GM19395 (cell line): ENCODE data around the gene ORAI1.
"Not testable (repeated sequence)": the region's sequence is repeated elsewhere in the genome, so short reads cannot be mapped to it uniquely, and the experiment has no call there.

Experiments
- ATAC-seq: cut with Tn5 transposase; IDR thresholded peaks from one replicate; pipeline ENCODE4 v1.9.1; 2021; ENCODE audit warnings: mild to moderate bottlenecking, moderate library complexity; ENCODE audit not compliant: unreplicated experiment

ORAI1 gene

GRCh38 chr12:121641343-121641630 lies 15.0 kb downstream of the ORAI1 start:
- no peak for ATAC-seq

- ATAC-seq: no peak
Observed at GRCh38 chr12:121648458-121649028, 22.2 kb downstream of the ORAI1 start.

- ATAC-seq: no peak
Observed at GRCh38 chr12:121649322-121649721, 23.0 kb downstream of the ORAI1 start.

DNA sequence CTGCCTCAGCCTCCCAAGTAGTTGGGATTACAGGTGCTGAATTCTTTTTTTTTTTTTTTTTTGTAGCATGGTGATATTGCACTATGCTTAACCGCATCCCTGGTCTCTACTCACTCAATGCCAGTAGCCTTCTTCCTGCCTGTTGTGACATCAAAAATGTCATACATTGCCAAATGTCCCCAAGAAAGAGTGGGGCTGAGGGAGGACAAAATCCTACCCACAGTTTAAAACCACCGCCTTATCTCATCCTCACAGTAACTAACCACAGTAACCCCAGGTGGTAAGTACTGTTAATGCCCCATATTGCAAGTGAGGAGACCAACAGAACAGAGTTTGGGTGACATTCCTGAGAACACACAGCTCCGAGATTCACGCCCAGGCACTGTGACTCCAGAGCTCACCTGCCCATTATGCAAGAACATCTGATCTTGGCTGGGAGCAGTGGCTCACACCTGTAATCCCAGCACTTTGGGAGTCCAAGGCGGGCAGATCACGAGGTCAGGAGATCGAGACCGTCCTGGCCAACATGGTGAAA lies 23.6 kb downstream of the ORAI1 start:
- no peak for ATAC-seq

GRCh38 chr12:121651320-121651719 lies 25.0 kb downstream of the ORAI1 start:
- no peak for ATAC-seq

GRCh38 chr12:121652767-121653497 lies 26.6 kb downstream of the ORAI1 start:
- ATAC-seq: no peak

GRCh38 chr12:121653999-121654398 lies 27.7 kb downstream of the ORAI1 start:
- ATAC-seq: no peak

DNA sequence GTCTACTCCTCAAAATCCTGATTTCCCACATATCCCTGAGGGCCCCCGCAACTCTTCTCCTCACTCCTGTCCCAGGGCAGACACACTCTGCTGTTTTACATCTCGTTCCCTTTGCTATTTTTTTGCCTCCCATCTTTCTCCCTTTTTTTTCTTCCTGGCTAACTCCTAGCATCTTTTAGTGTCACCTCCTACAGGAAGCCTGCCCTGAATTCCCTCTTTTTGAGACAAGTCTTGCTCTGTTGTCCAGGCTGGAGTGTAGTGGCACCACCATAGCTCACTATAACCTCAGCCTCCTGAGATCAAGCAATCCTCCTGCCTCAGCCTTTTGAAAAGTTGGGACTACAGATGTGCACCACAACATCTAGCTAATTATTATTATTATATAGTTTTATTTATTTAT lies 29.8 kb downstream of the ORAI1 start:
- no peak for ATAC-seq

- ATAC-seq: no peak
Observed at GRCh38 chr12:121657305-121658008, 31.1 kb downstream of the ORAI1 start.

- not testable (repeated sequence) for ATAC-seq
Observed at GRCh38 chr12:121661353-121662105, 35.2 kb downstream of the ORAI1 start.

DNA sequence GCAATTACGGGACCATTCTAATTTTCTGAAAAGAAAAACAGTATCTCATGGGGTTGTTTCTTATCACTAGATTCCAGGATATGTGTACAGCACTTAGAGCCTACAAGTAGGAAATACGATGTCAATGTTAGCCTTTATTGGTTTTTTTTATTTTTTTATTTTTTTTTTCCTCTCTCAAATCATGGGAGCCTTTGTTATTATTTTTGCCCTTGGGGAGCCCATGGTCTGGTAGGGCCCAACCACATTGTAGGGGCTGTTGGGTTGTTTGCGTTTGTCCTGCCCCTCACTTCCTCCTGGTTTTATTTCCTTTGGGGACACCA lies 37.2 kb downstream of the ORAI1 start:
- no peak for ATAC-seq

- not testable (repeated sequence) for ATAC-seq
Observed at GRCh38 chr12:121666829-121667228, 40.5 kb downstream of the ORAI1 start.

GRCh38 chr12:121668750-121669520 lies 42.6 kb downstream of the ORAI1 start:
- ATAC-seq: no peak

GRCh38 chr12:121669521-121669900 lies 43.2 kb downstream of the ORAI1 start, which contains the start of gene MORN3:
MORN3 (minus strand) TSS chr12:121669654; CDS start chr12:121669483, 171 bp downstream.
- no peak for ATAC-seq

DNA sequence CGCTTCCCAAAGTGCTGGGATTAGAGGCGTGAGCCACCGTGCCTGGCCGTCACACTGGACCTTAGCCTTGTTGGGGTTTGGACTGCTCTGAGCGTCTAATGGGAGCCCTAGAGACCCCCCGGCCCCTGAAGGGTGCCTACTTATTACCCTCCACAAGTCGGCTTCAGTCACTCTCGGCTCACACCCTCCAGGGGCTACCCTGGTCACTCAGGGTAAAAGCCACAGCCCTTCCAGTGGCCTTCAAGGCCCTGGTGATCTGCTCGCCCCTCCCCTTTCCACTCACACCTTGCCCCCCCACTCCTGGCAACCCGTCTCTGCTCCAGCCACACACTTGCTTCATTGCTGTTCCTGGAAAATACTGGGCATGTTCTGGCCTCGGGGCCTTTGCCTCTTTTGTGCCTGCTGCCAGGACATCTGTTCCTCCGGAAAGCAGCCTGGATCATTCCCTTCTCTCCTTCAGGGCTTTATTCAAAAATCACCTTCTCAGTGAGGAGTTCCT lies 46.7 kb downstream of the ORAI1 start:
- no peak for ATAC-seq

- no peak for ATAC-seq
Observed at GRCh38 chr12:121676190-121676589, 49.9 kb downstream of the ORAI1 start.

GRCh38 chr12:121678305-121678704 lies 52.0 kb downstream of the ORAI1 start:
- ATAC-seq: no peak

DNA sequence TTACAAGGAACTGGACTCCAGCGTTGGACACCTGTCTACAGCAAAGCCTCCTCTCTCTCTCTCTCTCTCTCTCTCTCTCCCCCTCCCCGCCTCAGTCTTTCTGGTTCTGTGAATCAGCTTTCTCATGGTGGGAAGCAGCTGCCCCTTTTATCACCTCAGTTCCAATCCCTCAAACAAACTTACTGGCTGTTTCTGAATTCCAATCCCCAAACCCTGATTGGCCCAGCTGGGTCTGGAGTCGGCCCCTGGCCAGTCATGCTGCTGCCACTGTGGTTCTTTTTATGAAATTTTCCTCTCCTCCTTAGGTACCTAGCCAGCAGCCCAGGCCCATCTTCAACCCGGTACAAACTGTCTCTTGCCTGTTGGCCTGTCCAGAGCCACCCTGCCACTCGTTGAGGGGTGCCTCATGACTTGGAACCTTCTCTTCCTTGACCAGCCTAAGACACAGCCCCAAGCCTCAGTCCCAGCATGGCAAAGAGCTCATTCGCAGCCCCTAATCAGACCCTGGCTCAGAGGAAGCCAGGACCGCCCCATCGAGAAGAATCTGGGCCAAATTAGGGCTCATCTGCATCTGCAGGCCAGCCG lies 52.5 kb downstream of the ORAI1 start:
- no peak for ATAC-seq

- not testable (repeated sequence) for ATAC-seq
Observed at GRCh38 chr12:121679661-121680197, 53.4 kb downstream of the ORAI1 start.

GRCh38 chr12:121688966-121689365 lies 62.6 kb downstream of the ORAI1 start:
- no peak for ATAC-seq
